Testis (tissue), 2 donors: ENCODE data around the gene MAPK11.

ENCODE experiments used
- CTCF ChIP-seq, 3 experiments: fragments of 450-650 bp in 2 of 3; fragments of 200-600 bp in 1 of 3; sonication (generic) in 1 of 3; IDR thresholded peaks; one replicate each; pipeline ENCODE4 v1.5.1; 2016 to 2019; ENCODE audit warnings: antibody characterized with exemption in 3 of 3, mild to moderate bottlenecking in 2 of 3, moderate library complexity in 1 of 3
- POLR2A ChIP-seq: fragments of 450-650 bp; IDR thresholded peaks from one replicate; pipeline ENCODE4 v1.6.1; 2017; ENCODE audit warnings: antibody characterized with exemption, mild to moderate bottlenecking, moderate library complexity

- TF ChIP-seq POLR2A (no peak), CTCF (IDR thresholded peaks at IDR 0.05) (peak in 1 of 3 experiments; percentile 31)
Observed at GRCh38 chr22:50274311-50274710, 4.1 kb upstream of the MAPK11 start.
